Measurements from ENCODE around the gene ATP1B4. TPM values are rescaled to one million over a fixed set of nuclear protein-coding genes. Genes with fewer than 3 reads are reported as not detected.

ATP1B4 gene
- total and polyA plus RNA-seq, 2 donors from 2014 or later: not detected

- no peak for TF ChIP-seq CTCF (IDR thresholded peaks at IDR 0.05; ENCODE audit: borderline replicate concordance, extremely low read depth, insufficient read depth)
Measured at GRCh38 chrX:120332394-120332793, 29.5 kb upstream of the ATP1B4 start.

GRCh38 chrX:120334151-120334550 is 27.7 kb upstream of the ATP1B4 start:
- H3K27me3 ChIP-seq (ENCODE audit: control insufficient read depth, insufficient read depth, low read length): no peaks in the 10 kb centered on the region
- H3K4me1 ChIP-seq (ENCODE audit: control insufficient read depth in 2 of 3, insufficient read depth in 2 of 3, low read depth in 1 of 3, low read length in 3 of 3): no peaks in the 10 kb centered on the region
- no peak for TF ChIP-seq CTCF (IDR thresholded peaks at IDR 0.05; ENCODE audit: borderline replicate concordance, extremely low read depth, insufficient read depth)
- H3K36me3 ChIP-seq (ENCODE audit: control insufficient read depth in 2 of 3, insufficient read depth in 3 of 3, low read length in 3 of 3): no peaks in the 10 kb centered on the region
- FAIRE-seq: no peak
- H3K9ac ChIP-seq (ENCODE audit: low read length in 3 of 3): no peak overlapping the region
- no peak for DNase-seq
- no peak overlapping the region for H3K4me3 ChIP-seq (ENCODE audit: low read length in 3 of 3)
- H3K9me3 ChIP-seq (ENCODE audit: control insufficient read depth in 2 of 3, insufficient read depth in 1 of 3, low read length in 3 of 3): peaks cover 0 to 5% (median 2%) of the 10 kb centered on the region in 3 donors
- H3K27ac ChIP-seq (ENCODE audit: low read depth in 2 of 2, low read length in 2 of 2): no peak overlapping the region
- intact Hi-C loops (cut with DNase I): no loop called here

More at GRCh38 chrX:120332394-120332793, 29.5 kb upstream of the ATP1B4 start:
- no peaks in the 10 kb centered on the region for H3K36me3 ChIP-seq (ENCODE audit: control insufficient read depth in 2 of 3, insufficient read depth in 3 of 3, low read length in 3 of 3)
- H3K27ac ChIP-seq (ENCODE audit: low read depth in 2 of 2, low read length in 2 of 2): no peak overlapping the region
- no peak overlapping the region for H3K4me3 ChIP-seq (ENCODE audit: low read length in 3 of 3)
- H3K9me3 ChIP-seq (ENCODE audit: control insufficient read depth in 2 of 3, insufficient read depth in 1 of 3, low read length in 3 of 3): peaks cover 0 to 5% (median 2%) of the 10 kb centered on the region in 3 donors
- H3K27me3 ChIP-seq (ENCODE audit: control insufficient read depth, insufficient read depth, low read length): no peaks in the 10 kb centered on the region
- no peak for FAIRE-seq
- no peak overlapping the region for H3K9ac ChIP-seq (ENCODE audit: low read length in 3 of 3)
- no peaks in the 10 kb centered on the region for H3K4me1 ChIP-seq (ENCODE audit: control insufficient read depth in 2 of 3, insufficient read depth in 2 of 3, low read depth in 1 of 3, low read length in 3 of 3)
- no peak for DNase-seq
- intact Hi-C loops (cut with DNase I): no loop called here

DNA sequence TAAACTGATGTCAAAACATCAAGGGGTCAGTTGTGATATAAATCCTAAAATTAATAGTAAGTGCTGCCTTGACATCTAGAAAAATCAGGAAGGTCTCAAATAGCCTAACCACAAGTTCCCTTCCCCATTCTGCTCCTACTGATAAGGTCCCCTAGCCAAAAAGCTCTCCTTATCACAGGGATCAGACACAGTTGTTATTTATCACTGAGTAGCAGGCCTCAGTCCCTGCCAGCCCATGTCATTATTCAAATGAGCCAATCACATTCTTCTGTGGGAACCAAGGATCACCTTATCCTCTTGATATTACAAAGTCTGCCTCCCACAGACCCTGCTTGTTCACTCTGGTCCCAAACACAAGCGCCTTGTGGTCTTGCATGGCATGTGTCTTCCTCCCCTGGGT is 27.3 kb upstream of the ATP1B4 start:
- no peaks in the 10 kb centered on the region for H3K36me3 ChIP-seq (ENCODE audit: control insufficient read depth in 2 of 3, insufficient read depth in 3 of 3, low read length in 3 of 3)
- H3K9me3 ChIP-seq (ENCODE audit: control insufficient read depth in 2 of 3, insufficient read depth in 1 of 3, low read length in 3 of 3): peaks cover 0 to 5% (median 2%) of the 10 kb centered on the region in 3 donors
- no peaks in the 10 kb centered on the region for H3K27me3 ChIP-seq (ENCODE audit: control insufficient read depth, insufficient read depth, low read length)
- FAIRE-seq (no peak), DNase-seq (no peak)
- no peaks in the 10 kb centered on the region for H3K4me1 ChIP-seq (ENCODE audit: control insufficient read depth in 2 of 3, insufficient read depth in 2 of 3, low read depth in 1 of 3, low read length in 3 of 3)
- intact Hi-C loops (cut with DNase I): no loop called here
- H3K4me3 ChIP-seq (ENCODE audit: low read length in 3 of 3): no peak overlapping the region
- no peak overlapping the region for H3K9ac ChIP-seq (ENCODE audit: low read length in 3 of 3)
- TF ChIP-seq CTCF (IDR thresholded peaks at IDR 0.05; ENCODE audit: borderline replicate concordance, extremely low read depth, insufficient read depth): no peak
- no peak overlapping the region for H3K27ac ChIP-seq (ENCODE audit: low read depth in 2 of 2, low read length in 2 of 2)

DNA sequence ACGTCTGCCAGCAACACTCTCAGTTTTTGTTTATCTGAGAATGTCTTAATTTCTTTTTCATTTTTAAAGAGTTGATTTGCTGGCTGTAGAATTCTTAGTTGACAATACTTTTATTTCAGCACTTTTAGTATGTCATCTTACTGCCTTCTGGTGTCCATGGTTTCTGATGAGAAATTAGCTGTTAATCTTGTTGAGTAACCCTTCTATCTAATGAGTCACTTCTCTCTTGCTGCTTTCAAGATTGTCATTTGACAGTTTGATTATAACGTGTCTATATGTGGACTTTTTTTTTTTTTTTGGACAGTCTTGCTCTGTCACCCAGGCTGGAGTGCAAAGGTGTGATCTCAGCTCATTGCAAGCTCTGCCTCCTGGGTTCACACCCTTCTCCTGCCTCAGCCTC is 26.6 kb upstream of the ATP1B4 start:
- Histone ChIP-seq H3K27ac (ENCODE audit: low read depth in 2 of 2, low read length in 2 of 2) (no peak overlapping the region), H3K4me1 (ENCODE audit: control insufficient read depth in 2 of 3, insufficient read depth in 2 of 3, low read depth in 1 of 3, low read length in 3 of 3) (no peaks in the 10 kb centered on the region), H3K4me3 (ENCODE audit: low read length in 3 of 3) (no peak overlapping the region), H3K9me3 (ENCODE audit: control insufficient read depth in 2 of 3, insufficient read depth in 1 of 3, low read length in 3 of 3) (peaks cover 0 to 5% (median 2%) of the 10 kb centered on the region in 3 donors), H3K36me3 (ENCODE audit: control insufficient read depth in 2 of 3, insufficient read depth in 3 of 3, low read length in 3 of 3) (no peaks in the 10 kb centered on the region), H3K9ac (ENCODE audit: low read length in 3 of 3) (no peak overlapping the region), H3K27me3 (ENCODE audit: control insufficient read depth, insufficient read depth, low read length) (no peaks in the 10 kb centered on the region)
- TF ChIP-seq CTCF (IDR thresholded peaks at IDR 0.05; ENCODE audit: borderline replicate concordance, extremely low read depth, insufficient read depth): no peak
- no peak for FAIRE-seq
- intact Hi-C loops (cut with DNase I): no loop called here
- DNase-seq: no peak
